Cardiac muscle cell (in vitro differentiated cells and primary cell): ENCODE measurements around the gene C5. TPM values are rescaled to one million over a fixed set of nuclear protein-coding genes. Genes with fewer than 3 reads are reported as not detected.
"Not testable (repeated sequence)": the region's sequence is repeated elsewhere in the genome, so short reads cannot be mapped to it uniquely, and the experiment has no call there.

Experiments used
- DNase-seq, 2 donors: peaks; one replicate each; pipeline versions ENCODE4 v3.0.0 to v3.0.0-alpha.2; 2010 to 2017; ENCODE audit warnings: low read depth in 1 of 2, low spot score in 1 of 2
- H3K27ac ChIP-seq: fragments of 200-600 bp; sonication (generic); 2 replicates; pipeline ENCODE4 v1.5.1; 2016
- H3K27me3 ChIP-seq: fragments of 200-600 bp; sonication (generic); 2 replicates; pipeline ENCODE4 v1.6.0; 2016; ENCODE audit warnings: control low read depth
- H3K36me3 ChIP-seq: fragments of 200-600 bp; sonication (generic); 2 replicates; pipeline ENCODE4 v1.5.1; 2016; ENCODE audit warnings: control low read depth
- H3K4me1 ChIP-seq: fragments of 200-600 bp; sonication (generic); 2 replicates; pipeline ENCODE4 v1.8.1; 2017; ENCODE audit warnings: low read depth, mild to moderate bottlenecking, mixed run types
- H3K4me3 ChIP-seq: fragments of 200-600 bp; sonication (generic); 2 replicates; pipeline ENCODE4 v1.5.1; 2016; ENCODE audit warnings: mild to moderate bottlenecking
- H3K9me3 ChIP-seq: fragments of 200-600 bp; sonication (generic); 2 replicates; pipeline ENCODE4 v1.5.1; 2017; ENCODE audit warnings: low read depth, mild to moderate bottlenecking, control low read depth
- CTCF ChIP-seq: IDR thresholded peaks from 2 replicates; pipeline ENCODE4 v1.5.1; 2012; ENCODE audit warnings: low read depth, mild to moderate bottlenecking, low read length
- polyA plus RNA-seq: library from polyadenylated mRNA; unstranded; fragments of >200 nt; fragmentation: Nextera tagmentation; extraction: Ambion mirVana; gene quantifications from 2 replicates; pipeline ENCODE4 v1.2.1, GENCODE V29; 2016
- total RNA-seq: library from RNA; depleted of rRNA; stranded (reverse); fragments of >200 nt; gene quantifications from 2 replicates; pipeline ENCODE4 v1.2.3, GENCODE V29; 2016

The C5 gene
- total and polyA plus RNA-seq, 2 experiments from 2014 or later: 0.55 to 1.3 TPM

GRCh38 chr9:121038804-121039203 is 11.3 kb downstream of the C5 start:
- no peak for TF ChIP-seq CTCF
- Histone ChIP-seq H3K27me3 (no peaks in the 10 kb centered on the region), H3K27ac (no peak overlapping the region), H3K4me1 (no peaks in the 10 kb centered on the region), H3K4me3 (no peak overlapping the region), H3K9me3 (no peaks in the 10 kb centered on the region), H3K36me3 (no peaks in the 10 kb centered on the region)
- DNase-seq: no peak

- Histone ChIP-seq H3K27me3 (no peaks in the 10 kb centered on the region), H3K4me3 (no peak overlapping the region), H3K36me3 (no peaks in the 10 kb centered on the region), H3K27ac (no peak overlapping the region), H3K9me3 (no peaks in the 10 kb centered on the region), H3K4me1 (no peaks in the 10 kb centered on the region)
- no peak for DNase-seq
- no peak for TF ChIP-seq CTCF
Measured at GRCh38 chr9:121038362-121038761, 11.7 kb downstream of the C5 start.

GRCh38 chr9:121035717-121036116 is 14.4 kb downstream of the C5 start:
- not testable (repeated sequence) for H3K27ac ChIP-seq, H3K4me3 ChIP-seq, DNase-seq, H3K36me3 ChIP-seq, H3K27me3 ChIP-seq, H3K9me3 ChIP-seq, H3K4me1 ChIP-seq

- no peak for TF ChIP-seq CTCF
- H3K4me1 ChIP-seq: no peaks in the 10 kb centered on the region
- no peak for DNase-seq
Measured at GRCh38 chr9:121034529-121034928, 15.5 kb downstream of the C5 start.

GRCh38 chr9:121029469-121029868 is 20.6 kb downstream of the C5 start:
- Histone ChIP-seq H3K4me3 (no peak overlapping the region), H3K27me3 (no peaks in the 10 kb centered on the region), H3K4me1 (no peaks in the 10 kb centered on the region), H3K27ac (no peak overlapping the region), H3K9me3 (no peaks in the 10 kb centered on the region), H3K36me3 (no peaks in the 10 kb centered on the region)
- no peak for TF ChIP-seq CTCF
- DNase-seq: no peak

More at GRCh38 chr9:121034529-121034928, 15.5 kb downstream of the C5 start:
- Histone ChIP-seq H3K27me3 (no peaks in the 10 kb centered on the region), H3K27ac (no peak overlapping the region), H3K36me3 (no peaks in the 10 kb centered on the region), H3K4me3 (no peak overlapping the region), H3K9me3 (no peaks in the 10 kb centered on the region)

GRCh38 chr9:121028285-121028684 is 21.8 kb downstream of the C5 start:
- not testable (repeated sequence) for H3K4me3 ChIP-seq, H3K4me1 ChIP-seq, H3K36me3 ChIP-seq, H3K27me3 ChIP-seq, H3K9me3 ChIP-seq, DNase-seq, H3K27ac ChIP-seq

GRCh38 chr9:121026768-121027167 is 23.3 kb downstream of the C5 start:
- Histone ChIP-seq H3K27ac (no peak overlapping the region), H3K4me3 (no peak overlapping the region), H3K9me3 (no peaks in the 10 kb centered on the region), H3K4me1 (no peaks in the 10 kb centered on the region), H3K27me3 (no peaks in the 10 kb centered on the region), H3K36me3 (no peaks in the 10 kb centered on the region)
- no peak for TF ChIP-seq CTCF
- DNase-seq: no peak
